GM12878 (cell line): ENCODE data around the gene ABCG4. TPM values are rescaled to one million over a fixed set of nuclear protein-coding genes. Genes with fewer than 3 reads are reported as not detected.

Experiments used
- ATF7 ChIP-seq: fragments of 450-650 bp; IDR thresholded peaks from 2 replicates; pipeline ENCODE4 v1.6.1; 2016; ENCODE audit warnings: low read depth, mild to moderate bottlenecking
- BMI1 ChIP-seq: fragments of 450-650 bp; IDR thresholded peaks from 2 replicates; pipeline ENCODE4 v1.6.1; 2016; ENCODE audit warnings: mild to moderate bottlenecking, moderate library complexity, borderline replicate concordance
- CHD1 ChIP-seq: IDR thresholded peaks from 2 replicates; pipeline ENCODE4 v1.6.1; 2012; ENCODE audit warnings: low read depth, low read length, improper control_type of control experiment
- EP300 ChIP-seq, 2 experiments: fragments of 150-350 bp in 1 of 2; IDR thresholded peaks; 2 replicates each; pipeline ENCODE4 v1.6.1; 2011 to 2012; ENCODE audit warnings: low read depth in 2 of 2, low read length in 2 of 2, borderline replicate concordance in 1 of 2, improper control_type of control experiment in 1 of 2, inconsistent platforms in 1 of 2; ENCODE audit not compliant: control insufficient read depth in 1 of 2
- HDAC6 ChIP-seq: fragments of 200-600 bp; sonication (generic); IDR thresholded peaks from one replicate; pipeline ENCODE4 v1.8.0; 2017; ENCODE audit warnings: antibody characterized with exemption; ENCODE audit not compliant: unreplicated experiment
- IKZF2 ChIP-seq, 2 experiments: fragments of 450-650 bp; IDR thresholded peaks; 2 replicates each; pipeline ENCODE4 v1.6.1; 2017; ENCODE audit warnings: mild to moderate bottlenecking in 2 of 2, moderate library complexity in 2 of 2
- MTA2 ChIP-seq: fragments of 450-650 bp; IDR thresholded peaks from 2 replicates; pipeline ENCODE4 v1.6.1; 2016; ENCODE audit warnings: low read depth, mild to moderate bottlenecking, moderate library complexity
- MYB ChIP-seq: fragments of 150-350 bp; IDR thresholded peaks from 2 replicates; pipeline ENCODE4 v1.6.1; 2014; ENCODE audit warnings: mild to moderate bottlenecking, low read depth, low read length, borderline replicate concordance
- RB1 ChIP-seq: fragments of 450-650 bp; formaldehyde crosslinking; IDR thresholded peaks from 2 replicates; pipeline ENCODE4 v1.6.1; 2017; ENCODE audit warnings: mild to moderate bottlenecking, borderline replicate concordance
- SIX5 ChIP-seq: IDR thresholded peaks from 2 replicates; pipeline ENCODE4 v1.6.1; 2011; ENCODE audit warnings: mild to moderate bottlenecking, low read depth, low read length, moderate library complexity; ENCODE audit not compliant: severe bottlenecking
- SMC3 ChIP-seq: IDR thresholded peaks from 2 replicates; pipeline ENCODE4 v1.6.1; 2011; ENCODE audit warnings: low read length, improper control_type of control experiment, borderline replicate concordance
- ZBTB4 ChIP-seq: fragments of 450-650 bp; formaldehyde crosslinking; IDR thresholded peaks from 2 replicates; pipeline ENCODE4 v1.4.0; 2022; ENCODE audit warnings: mild to moderate bottlenecking, moderate library complexity
- ZBTB40 ChIP-seq: fragments of 450-650 bp; IDR thresholded peaks from 2 replicates; pipeline ENCODE4 v1.6.1; 2016; ENCODE audit warnings: mild to moderate bottlenecking, moderate library complexity, borderline replicate concordance
- ZNF384 ChIP-seq: IDR thresholded peaks from 2 replicates; pipeline ENCODE4 v1.6.1; 2012; ENCODE audit warnings: low read depth, mild to moderate bottlenecking, low read length, improper control_type of control experiment, borderline replicate concordance
- polyA plus RNA-seq, 11 experiments: library from polyadenylated mRNA; depleted of rRNA in 4 of 11; unstranded in 6 of 11; stranded (reverse) in 5 of 11; fragments of >200 nt; fragmentation: Nextera tagmentation in 4 of 11; fragmentation: Illumina TruSeq in 1 of 11; extraction: Ambion mirVana in 4 of 11; extraction: Trizol in 1 of 11; gene quantifications; 1 replicate in 1 of 11; 2 replicates in 10 of 11; pipeline versions ENCODE4 v1.2.1 to v1.2.3, GENCODE V29; 2011 to 2016; ENCODE audit warnings: inconsistent platforms in 2 of 11, missing spikeins in 2 of 11, low read depth in 1 of 11
- total RNA-seq, 4 experiments: library from RNA; depleted of rRNA in 3 of 4; stranded (reverse); fragments of >200 nt in 3 of 4; fragmentation: Illumina TruSeq in 1 of 4; extraction: Trizol in 1 of 4; gene quantifications; 2 replicates each; pipeline versions ENCODE4 v1.2.1 to v1.2.3, GENCODE V29; 2013 to 2021
- TF ChIP-seq, protein P1 (sequence below): fragments of 450-650 bp; IDR thresholded peaks from 2 replicates; pipeline ENCODE4 v1.6.1; 2017; ENCODE audit warnings: mild to moderate bottlenecking, moderate library complexity
- TF ChIP-seq, protein P2 (sequence below): IDR thresholded peaks from 2 replicates; pipeline ENCODE4 v1.6.1; 2011; ENCODE audit warnings: borderline replicate concordance, low read depth, mild to moderate bottlenecking, moderate library complexity, mixed read lengths, low read length; ENCODE audit not compliant: insufficient read depth; ENCODE audit errors: extremely low read length

ABCG4 gene
- total and polyA plus RNA-seq, 10 of the 15 experiments (the other 5 are each of a cell fraction or from before 2014, with no cell fraction given), result not detected

GRCh38 chr11:119101759-119102423 is 47.0 kb upstream of the ABCG4 start, which contains the start of gene DPAGT1 (continued):
- TF ChIP-seq ZBTB40, result peak; percentile 99
- no peak for TF ChIP-seq SMC3
- TF ChIP-seq ZBTB4 (CRISPR knock-in tag), result no peak
- TF ChIP-seq BMI1, result no peak
- TF ChIP-seq ZNF384, result no peak
- TF ChIP-seq, protein P1, sequence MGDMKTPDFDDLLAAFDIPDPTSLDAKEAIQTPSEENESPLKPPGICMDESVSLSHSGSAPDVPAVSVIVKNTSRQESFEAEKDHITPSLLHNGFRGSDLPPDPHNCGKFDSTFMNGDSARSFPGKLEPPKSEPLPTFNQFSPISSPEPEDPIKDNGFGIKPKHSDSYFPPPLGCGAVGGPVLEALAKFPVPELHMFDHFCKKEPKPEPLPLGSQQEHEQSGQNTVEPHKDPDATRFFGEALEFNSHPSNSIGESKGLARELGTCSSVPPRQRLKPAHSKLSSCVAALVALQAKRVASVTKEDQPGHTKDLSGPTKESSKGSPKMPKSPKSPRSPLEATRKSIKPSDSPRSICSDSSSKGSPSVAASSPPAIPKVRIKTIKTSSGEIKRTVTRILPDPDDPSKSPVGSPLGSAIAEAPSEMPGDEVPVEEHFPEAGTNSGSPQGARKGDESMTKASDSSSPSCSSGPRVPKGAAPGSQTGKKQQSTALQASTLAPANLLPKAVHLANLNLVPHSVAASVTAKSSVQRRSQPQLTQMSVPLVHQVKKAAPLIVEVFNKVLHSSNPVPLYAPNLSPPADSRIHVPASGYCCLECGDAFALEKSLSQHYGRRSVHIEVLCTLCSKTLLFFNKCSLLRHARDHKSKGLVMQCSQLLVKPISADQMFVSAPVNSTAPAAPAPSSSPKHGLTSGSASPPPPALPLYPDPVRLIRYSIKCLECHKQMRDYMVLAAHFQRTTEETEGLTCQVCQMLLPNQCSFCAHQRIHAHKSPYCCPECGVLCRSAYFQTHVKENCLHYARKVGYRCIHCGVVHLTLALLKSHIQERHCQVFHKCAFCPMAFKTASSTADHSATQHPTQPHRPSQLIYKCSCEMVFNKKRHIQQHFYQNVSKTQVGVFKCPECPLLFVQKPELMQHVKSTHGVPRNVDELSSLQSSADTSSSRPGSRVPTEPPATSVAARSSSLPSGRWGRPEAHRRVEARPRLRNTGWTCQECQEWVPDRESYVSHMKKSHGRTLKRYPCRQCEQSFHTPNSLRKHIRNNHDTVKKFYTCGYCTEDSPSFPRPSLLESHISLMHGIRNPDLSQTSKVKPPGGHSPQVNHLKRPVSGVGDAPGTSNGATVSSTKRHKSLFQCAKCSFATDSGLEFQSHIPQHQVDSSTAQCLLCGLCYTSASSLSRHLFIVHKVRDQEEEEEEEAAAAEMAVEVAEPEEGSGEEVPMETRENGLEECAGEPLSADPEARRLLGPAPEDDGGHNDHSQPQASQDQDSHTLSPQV, result no peak
- no peak for TF ChIP-seq HDAC6
- 0 out of 2 replicates have a peak, but pooled peaks have one; percentile 54 for TF ChIP-seq ATF7
- no peak for TF ChIP-seq EP300 (IDR thresholded peaks at IDR 0.05; ENCODE audit: borderline replicate concordance in 1 of 2, control insufficient read depth in 1 of 2, low read depth in 2 of 2, low read length in 2 of 2)
- TF ChIP-seq SIX5, result peak; percentile 71
- TF ChIP-seq MYB, result no peak
- peak; percentile 30; the same call in 1 of the 2 replicates for TF ChIP-seq MTA2
- no peak for TF ChIP-seq CHD1
- 0 out of 2 replicates have a peak, but pooled peaks have one; percentile 65 for TF ChIP-seq RB1
- peak; percentile 9 to 41; a peak in 1 of 4 replicates for TF ChIP-seq IKZF2 (IDR thresholded peaks at IDR 0.05)
- TF ChIP-seq, protein P2, sequence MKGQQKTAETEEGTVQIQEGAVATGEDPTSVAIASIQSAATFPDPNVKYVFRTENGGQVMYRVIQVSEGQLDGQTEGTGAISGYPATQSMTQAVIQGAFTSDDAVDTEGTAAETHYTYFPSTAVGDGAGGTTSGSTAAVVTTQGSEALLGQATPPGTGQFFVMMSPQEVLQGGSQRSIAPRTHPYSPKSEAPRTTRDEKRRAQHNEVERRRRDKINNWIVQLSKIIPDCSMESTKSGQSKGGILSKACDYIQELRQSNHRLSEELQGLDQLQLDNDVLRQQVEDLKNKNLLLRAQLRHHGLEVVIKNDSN, result peak; percentile 91
